HCEC 1CT (cell line): ENCODE measurements around the gene ZNF827.

Experiments used
- DNase-seq: peaks from one replicate; pipeline ENCODE4 v3.0.0-alpha.2; 2017

Gene ZNF827

DNA sequence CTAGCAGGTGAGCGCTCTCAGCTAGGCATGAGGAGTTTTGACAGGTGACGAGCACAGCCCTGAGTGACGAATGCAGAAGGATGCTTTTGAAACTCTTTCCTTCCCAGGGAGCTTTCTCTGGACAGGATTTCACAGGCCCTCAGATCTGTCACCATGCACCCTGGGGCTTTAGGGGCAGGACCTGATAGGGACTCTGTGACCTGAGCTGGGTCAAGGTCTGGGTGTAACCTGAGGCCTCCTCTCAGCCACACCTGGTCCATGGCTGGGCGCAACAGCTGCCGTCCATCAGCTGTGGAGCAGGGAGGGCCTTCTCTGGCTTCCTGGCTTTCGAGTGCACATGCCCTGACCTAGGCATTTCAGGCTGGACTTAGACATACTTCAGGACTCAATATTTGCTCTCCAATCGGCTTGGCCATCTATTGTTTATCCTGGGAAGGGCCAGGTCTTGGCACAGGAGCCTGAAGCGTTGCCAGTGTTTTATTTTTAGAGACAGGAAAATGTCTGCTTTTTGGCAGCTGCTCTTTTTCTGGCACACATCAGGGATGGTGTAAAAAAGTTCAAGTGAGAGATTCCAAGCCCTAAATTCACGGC is 202.3 kb downstream of the ZNF827 start:
- peak; percentile 1 for DNase-seq

DNA sequence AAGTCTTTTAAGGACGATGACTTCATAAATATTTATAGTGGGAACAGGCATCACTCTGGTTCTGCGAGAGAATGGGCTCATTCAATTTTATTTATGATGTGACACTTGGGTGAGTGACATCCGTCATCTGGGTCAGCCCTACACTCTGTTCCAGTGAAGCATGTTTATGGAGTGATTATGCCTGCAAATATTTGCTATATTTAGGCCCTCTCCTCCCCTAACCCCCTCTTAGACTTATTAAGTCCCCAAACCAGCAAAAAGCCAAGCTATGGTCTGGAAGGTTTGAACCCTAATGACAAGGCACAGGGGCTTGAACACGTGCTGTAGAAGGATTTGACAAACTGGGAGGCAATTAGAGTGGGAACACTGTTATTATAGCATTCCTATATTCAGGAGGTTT is 202.8 kb downstream of the ZNF827 start:
- DNase-seq = no peak

DNA sequence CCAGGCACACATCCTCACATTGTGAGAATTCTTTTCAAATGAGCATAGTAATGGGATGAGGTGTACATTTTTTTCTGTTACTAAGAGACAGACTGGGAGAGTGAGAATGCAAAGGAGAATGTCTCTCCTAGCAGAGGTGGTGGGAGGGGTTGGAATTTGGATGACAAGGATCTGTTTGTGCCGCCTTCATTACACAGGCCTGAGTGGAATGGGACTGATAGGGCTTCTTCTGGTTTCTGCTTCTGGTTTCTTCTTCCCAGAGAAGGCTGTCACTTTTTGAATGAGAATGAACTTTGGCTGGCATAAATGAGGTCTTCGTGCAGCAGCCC is 203.3 kb downstream of the ZNF827 start:
- DNase-seq = peak; percentile 82

DNA sequence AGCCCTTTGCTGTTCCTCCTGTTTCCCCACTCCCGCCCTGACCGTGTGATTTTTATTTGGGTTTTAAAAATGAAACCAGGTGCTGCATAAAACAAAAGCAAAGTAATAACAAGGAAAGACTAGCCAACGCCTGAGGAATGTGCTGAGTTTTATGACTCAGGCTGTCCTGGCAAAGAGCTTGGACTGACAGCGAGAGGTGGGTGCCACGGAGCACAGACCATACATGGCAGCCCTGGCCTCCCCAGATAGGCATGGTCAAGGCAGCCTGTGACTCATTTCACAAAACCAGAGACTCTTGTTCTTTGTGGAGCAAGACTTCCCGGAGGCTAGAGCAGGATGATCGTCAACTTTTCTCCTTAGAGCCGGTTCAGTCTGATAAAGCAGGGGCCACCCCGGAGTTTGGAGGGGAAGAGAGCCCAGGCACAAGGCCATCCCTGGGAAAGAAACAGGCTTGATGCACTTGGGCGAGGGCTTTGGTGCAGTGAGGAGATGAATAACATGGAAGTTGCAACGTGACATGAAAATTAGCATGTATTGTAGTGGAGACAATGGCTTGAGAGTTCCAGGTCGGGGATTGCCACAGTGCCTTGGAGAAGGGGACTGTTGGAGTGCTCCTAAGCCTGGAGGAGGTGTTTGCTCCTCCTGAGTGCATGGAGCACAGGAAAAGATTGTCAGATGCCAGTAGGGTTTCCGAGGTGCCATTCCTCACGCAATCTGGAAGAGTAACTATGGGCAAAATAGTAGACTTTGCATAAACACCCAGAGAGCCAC is 203.9 kb downstream of the ZNF827 start:
- peak; percentile 82 for DNase-seq

DNA sequence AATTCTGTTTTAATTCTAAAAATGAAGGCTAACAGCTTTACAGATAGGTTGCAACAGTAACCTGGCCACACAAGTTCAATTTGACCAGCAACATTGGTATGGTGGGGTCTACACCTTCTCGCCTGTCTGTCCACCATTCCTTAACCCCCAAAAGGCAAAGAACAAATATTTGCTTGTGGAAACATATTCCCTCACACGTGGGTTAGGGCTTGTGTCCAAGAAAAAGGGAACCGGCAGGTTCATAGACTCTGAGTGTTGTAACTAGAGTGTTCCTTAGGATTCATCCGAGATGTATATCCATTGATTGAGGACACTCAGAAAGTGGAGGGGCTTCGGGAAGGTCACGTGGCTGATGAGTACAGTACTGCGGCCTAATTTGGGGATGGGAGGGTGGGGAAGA is 204.6 kb downstream of the ZNF827 start:
- no peak for DNase-seq

DNA sequence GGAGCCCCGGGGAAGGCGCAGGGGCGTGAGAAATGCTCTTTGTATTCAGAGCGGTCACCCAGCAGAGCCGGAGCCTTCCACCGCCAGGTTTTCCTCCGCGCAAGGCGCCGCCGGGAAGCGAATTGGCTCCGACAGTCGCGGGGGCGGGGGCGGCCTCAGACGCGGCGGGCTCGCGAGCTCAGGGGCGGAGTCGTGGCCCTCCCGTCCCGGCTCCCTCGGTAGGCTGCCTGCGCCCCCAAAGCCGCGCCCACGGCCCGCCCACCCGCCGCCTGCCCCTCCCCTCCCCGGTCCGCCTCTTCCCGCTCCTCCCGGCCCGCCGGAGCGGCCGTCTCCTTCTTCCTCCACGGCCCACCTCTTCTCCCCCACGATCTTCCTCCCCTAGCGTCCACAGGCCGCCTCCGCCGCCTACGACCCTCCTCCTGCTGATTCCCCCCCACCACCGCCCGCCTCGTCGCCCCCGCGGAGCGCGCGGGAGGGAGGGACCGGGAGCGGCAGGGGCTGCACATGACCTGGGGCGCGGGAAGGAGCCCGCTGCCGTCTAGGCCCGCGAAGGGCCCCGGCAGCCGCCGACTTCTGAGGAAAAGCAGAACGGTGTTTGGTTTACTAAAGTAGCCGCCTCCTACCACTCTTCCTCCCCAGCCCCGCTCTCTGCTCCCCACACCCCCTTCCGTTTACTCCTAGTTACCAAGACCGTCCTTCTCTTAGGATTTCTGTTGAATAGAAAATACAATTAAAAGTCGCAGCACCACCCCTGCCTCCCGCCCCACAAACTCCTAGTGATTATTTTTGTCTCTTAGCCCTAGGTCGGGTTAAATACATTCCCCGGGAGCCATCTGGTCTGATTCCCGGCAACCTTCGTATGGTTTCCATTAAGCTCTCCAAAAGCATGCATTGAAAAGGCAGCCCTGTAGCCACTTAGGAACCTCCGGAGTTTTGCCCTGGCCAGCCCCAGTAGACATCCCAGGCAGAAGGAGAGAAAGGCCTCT is 205.4 kb downstream of the ZNF827 start:
- DNase-seq = peak; percentile 87

DNA sequence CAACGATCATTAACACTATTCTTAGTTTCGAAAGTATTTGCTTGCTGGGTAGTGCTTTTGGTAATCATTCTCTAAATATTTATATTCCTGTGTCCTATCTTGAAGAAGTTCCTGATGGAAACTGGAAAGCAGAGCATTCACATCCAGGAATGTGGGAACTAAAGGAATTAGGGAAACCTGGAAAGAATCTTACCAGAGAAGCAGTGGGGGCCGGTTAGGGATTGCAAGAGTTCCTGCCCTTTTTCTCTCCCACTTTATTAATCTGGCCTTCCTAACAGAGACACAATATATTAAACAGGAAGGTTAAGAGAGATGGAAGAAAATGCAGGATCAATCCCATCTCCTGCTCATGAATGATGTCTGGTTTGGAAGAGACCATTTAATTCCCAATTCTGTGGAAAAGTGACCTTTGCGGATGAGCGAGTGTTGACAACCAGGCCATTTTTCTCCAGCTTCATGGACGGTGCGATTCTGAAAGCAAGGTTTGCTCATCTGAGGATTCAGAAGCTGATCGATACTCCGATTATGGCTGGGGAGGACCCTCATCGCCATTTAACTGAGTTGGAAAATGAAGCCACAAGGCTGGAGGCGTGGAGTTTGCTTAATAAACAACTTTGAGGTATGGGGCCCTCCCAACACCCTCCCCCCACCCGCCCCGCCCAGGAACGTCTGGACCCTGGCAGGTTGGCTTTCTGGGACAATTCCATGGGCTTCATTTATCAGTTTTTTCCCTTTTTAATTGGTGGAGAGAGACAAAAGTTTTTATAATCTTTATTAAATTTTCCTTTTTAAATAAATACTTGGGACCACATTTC is 206.4 kb downstream of the ZNF827 start:
- DNase-seq = no peak

DNA sequence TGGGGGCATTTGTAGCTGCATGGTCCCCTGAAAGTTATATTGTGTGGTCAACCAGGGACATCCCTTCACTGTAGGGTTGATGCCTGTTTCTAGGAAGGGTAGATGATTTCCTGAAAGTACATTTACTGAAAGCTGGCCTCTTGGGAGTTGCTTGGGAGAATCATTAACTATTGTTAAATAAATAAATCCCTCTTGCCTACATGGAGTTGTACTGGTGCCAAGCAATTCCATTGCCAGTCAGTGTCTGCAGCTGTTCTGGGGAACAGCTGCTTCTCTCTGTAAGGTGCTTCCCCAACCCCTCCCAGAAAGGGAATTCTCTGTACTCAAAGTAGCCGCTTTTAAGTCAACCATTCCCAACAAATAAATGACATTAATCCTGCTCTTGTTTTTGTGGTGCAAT is 207.6 kb downstream of the ZNF827 start:
- peak; percentile 15 for DNase-seq

DNA sequence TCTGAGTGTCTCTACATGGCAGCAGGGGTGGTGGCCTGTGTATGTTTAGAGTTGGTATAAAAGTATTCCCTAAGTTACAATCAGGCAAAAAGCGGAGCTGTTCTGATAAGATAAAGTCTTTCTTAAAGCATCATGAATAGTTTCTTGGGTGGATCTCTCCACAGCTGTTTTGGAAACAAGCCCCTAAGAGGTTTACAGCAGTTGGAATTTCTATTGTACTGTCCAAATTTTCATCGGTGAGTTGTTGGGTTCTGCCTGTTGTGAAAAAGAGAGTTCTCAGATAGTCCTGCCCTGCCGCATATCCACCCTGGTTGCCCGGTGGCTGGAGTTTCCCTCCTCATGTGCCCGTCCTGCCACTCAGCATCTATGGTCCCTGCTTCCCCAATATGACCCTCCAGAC is 208.6 kb downstream of the ZNF827 start:
- no peak for DNase-seq

DNA sequence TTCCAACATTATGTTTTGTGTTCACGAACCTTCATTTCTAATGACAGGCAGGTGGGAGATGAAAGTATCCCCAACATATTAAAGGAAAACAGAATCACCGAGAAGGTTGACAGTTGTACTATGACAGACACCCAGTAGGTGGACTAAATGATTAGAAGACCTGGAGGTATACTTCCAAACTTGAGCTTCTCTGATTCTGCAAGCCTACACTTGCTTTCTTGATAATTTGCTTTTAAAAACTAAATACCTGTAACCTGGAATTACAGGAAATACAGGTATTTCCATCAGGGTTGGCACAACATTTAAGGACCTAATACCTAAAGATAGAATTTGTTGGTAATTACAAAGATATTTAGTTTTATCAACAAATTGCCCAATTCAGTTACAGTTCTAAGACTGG is 215.3 kb downstream of the ZNF827 start:
- no peak for DNase-seq

DNA sequence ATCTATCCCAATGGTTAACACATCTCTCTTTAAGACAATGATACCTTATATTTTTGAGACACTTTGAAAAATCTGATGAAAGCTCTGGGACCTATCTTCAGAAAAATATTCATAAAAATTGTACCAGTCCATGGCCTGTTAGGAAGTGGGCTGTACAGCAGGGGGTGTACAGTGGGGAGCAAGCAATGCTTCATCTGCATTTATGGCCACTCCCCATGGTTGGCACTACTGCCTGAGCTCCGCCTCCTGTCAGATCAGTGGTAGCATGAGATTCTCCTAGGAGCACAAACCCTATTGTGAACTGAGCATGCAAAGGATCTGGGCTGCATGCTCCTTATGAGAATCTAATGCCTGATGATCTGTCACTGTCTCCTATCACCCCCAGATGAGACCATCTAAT is 216.1 kb downstream of the ZNF827 start:
- DNase-seq = no peak

DNA sequence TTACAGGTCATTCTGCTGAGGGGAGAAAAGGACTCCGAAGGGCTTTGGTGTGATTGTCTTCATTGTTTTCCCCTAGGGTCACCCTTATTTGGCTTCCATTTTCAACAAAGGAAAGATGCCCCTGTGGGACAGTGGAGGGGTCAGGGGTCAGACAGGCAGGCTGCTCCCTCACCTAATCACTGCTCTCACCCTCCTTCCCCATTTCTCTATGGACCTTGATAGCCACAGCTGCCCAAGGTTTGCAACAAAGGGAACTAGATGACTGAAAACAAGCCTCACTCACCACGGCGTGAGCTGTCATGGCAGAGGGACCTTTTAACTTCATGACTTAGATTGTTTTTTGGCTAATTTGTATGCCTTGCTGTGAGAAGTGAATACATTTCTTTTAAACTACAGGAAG is 218.0 kb downstream of the ZNF827 start:
- DNase-seq = no peak

DNA sequence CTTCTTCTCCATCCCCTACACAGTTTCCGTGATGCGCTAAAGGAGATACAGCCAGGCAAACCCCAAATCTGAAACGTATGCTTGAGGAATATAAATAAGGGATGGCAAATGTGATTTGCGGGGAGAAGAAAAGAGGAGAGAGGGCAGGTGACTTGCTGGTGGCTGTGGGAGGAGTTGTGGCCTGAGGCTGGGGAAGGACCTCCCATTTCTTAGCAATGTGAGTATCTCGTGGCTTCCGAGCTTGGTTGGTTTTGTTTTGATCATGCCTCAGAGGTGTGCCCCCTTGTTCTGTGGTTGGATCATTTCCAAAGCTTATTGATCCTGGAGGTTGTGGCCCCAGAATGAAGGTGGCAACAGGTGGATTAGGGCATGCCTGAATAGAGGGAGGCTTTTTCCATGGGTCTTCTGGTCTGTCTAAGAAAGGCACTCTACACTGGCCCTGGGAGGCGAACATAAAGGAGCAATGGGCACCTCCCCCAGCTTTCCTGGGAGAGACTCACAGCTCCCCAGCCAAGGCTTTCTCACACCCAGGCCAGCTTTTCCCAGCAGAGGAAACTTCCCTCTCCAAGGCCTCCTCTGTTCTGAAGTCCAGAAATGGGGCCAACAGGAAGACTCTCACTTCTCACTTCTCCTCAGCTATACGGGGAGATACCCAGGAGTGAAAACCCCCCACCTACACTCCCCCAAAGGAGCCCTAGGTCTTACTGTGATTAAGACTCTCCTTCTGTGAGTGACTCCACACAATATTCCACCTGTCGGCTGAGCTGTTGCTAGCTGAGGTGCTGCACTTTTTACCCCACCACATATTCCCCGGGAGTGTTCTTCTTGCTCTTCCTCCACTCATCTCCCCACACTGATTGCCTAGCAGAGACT is 218.6 kb downstream of the ZNF827 start:
- DNase-seq = no peak

DNA sequence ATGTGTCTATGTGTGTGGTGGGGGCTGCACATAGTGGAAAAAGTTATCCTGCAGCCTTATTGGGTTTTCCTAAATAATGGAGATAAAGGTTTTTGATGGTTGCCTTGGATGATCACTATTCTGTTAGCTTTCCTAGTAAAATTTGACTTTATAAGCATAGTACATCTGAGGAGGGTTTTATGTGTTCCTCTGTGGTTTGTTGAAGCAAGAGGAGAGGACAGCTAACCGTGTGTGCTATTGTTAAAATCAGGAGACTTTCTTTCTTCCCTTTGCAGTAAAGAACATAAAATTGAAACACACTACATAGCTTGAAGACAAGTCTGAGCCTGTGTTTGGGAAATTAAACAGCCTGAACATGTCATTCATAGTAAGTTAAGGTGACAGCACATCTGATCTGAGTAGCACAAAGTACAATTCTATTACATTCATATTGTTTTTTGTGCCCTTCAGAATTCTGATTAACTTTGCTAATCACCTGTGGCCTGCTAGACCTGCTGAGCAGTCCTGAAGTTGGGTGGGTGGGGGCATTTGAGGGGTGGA is 221.9 kb downstream of the ZNF827 start:
- no peak for DNase-seq

DNA sequence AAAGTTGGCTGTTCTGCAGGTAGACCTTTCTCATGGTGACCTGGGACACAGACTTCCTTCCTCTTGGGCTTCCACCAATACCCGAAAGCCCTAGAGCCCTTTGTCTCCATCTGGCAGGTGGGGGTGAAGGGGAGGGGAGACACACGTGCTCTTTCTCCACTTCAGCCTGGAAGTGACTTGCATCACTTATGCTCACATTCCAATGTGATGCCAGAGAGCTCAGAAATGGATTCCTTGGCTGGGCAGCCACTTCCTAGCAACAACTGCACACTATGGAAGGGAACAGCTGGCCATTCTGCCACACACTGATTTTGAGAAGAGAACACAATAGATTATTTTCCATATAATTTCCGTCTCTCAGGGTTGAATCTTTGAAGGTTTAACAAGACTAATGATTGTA is 222.4 kb downstream of the ZNF827 start:
- DNase-seq = no peak

DNA sequence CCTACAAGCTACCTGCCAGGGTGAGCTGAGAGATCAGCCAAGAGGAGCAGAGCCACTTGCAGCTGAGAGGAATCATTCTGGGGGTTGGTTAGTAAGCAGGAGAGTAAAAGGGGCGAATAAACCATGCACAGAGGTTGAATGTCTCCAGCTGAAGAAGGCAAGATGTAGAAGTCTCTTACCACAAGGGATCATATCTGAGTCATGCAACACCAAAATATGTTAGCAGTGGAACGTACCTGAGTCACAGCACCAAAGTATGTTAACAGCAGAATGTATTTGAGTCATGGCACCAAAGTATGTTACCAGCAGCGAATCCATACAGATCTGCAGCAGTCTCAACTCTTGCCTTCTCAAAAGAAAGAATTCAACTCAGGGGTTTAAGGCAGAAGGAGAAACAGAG is 228.8 kb downstream of the ZNF827 start:
- DNase-seq = peak; percentile 91

DNA sequence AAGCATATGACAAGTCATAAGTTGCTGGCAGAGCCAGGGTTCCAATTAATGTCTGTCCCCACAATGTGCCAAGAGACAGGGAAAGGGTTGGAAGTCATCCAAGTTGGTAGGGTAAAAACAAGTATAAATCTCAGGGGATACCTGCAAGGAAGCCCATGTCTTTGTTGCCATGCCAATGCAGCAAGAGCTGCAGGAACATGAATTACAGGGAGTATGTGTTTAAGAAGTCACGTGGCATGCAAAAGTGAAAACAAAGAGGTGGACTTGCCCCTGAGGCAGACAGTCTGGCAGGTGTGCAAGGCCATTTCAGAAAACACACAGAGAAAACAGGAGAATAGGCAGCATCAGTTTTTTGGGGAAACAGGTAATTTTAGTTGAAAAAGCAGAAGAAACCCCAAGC is 229.3 kb downstream of the ZNF827 start:
- DNase-seq = no peak
